ENCODE results near the gene AOPEP. TPM values are rescaled to one million over a fixed set of nuclear protein-coding genes. Genes with fewer than 3 reads are reported as not detected.

Gene AOPEP
- total and polyA plus RNA-seq, 2 donors = 9.6 to 36.5 TPM

DNA sequence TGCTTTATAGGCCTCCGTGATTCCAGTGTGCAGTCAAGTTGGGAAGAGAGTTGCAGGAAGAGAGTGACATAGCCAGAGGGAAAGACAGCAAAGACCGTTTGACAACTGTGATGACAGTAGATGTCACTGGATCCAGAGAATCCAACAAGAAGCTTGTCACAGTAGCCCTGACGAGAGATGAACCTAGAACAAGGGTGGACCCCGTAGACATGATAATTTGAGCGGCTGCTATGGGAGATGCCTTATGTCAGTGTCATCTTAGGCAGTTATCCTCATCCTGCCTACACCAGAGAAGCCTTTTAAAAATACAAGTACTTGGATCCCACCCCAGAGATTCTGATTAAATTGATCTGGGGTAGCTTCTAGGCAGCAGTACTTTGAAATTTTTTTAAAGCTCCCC, 125.4 kb downstream of the AOPEP start:
- H3K4me3 ChIP-seq (ENCODE audit: low read length in 2 of 2) = no peak overlapping the region
- H3K27me3 ChIP-seq (ENCODE audit: control insufficient read depth in 2 of 2, insufficient read depth in 1 of 2, low read length in 1 of 2) = no peaks in the 10 kb centered on the region
- no peaks in the 10 kb centered on the region for H3K36me3 ChIP-seq (ENCODE audit: control insufficient read depth in 2 of 2, insufficient read depth in 2 of 2, low read length in 1 of 2)
- no peak for DNase-seq (ENCODE audit: low read depth in 6 of 9, low spot score in 9 of 9)
- H3K27ac ChIP-seq (ENCODE audit: low read depth in 1 of 2, low read length in 1 of 2) = no peak overlapping the region
- no peaks in the 10 kb centered on the region for H3K9me3 ChIP-seq (ENCODE audit: control insufficient read depth in 2 of 2, insufficient read depth in 1 of 2, low read length in 1 of 2)
- no peaks in the 10 kb centered on the region for H3K4me1 ChIP-seq (ENCODE audit: control insufficient read depth in 2 of 2, insufficient read depth in 2 of 2, low read length in 2 of 2)
- 97% methylated on average over 5 of the region's 5 CpGs for WGBS

DNA sequence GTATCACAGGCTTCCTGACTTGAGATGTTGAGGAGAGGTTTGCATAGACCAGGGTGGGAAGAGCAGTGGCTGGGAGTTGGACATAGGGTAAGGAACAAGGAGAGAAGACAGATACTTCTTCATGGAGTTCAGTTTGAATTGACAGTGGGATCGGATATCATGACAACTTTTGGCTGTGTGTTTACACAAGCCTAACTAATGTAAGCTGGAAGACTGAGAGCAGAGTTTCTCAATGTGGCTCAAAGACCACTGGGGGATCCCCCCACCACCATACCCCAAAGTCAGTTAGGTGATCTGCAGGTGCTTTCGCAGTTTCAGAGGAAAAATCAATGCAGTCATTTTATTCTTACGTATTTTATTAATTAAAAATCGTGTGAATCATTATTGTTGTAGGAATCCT, 125.9 kb downstream of the AOPEP start:
- Histone ChIP-seq H3K4me3 (ENCODE audit: low read length in 2 of 2) (no peak overlapping the region), H3K27ac (ENCODE audit: low read depth in 1 of 2, low read length in 1 of 2) (no peak overlapping the region), H3K36me3 (ENCODE audit: control insufficient read depth in 2 of 2, insufficient read depth in 2 of 2, low read length in 1 of 2) (no peaks in the 10 kb centered on the region), H3K9me3 (ENCODE audit: control insufficient read depth in 2 of 2, insufficient read depth in 1 of 2, low read length in 1 of 2) (no peaks in the 10 kb centered on the region), H3K27me3 (ENCODE audit: control insufficient read depth in 2 of 2, insufficient read depth in 1 of 2, low read length in 1 of 2) (no peaks in the 10 kb centered on the region), H3K4me1 (ENCODE audit: control insufficient read depth in 2 of 2, insufficient read depth in 2 of 2, low read length in 2 of 2) (no peaks in the 10 kb centered on the region)
- 95% methylated on average over 4 of the region's 4 CpGs for WGBS
- DNase-seq (ENCODE audit: low read depth in 6 of 9, low spot score in 9 of 9) = no peak

DNA sequence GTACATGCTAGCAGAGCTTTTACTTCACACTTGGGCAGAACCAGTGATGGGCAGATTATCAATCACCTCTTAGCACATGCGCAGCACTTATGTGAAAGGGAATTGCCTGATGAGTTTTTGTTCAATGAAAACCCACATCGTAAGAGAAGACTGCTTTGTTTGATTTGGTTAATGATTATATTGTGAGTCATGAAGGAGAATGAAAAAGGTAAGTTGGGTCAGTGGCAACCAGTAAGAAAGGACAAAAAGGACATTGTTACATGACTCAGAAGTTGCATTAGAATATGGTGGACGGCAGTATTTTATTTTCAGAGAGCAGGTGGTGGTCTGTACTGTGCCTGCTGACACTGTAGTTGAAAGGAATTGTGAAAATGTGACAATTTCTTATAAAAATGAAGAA, 127.4 kb downstream of the AOPEP start:
- no peaks in the 10 kb centered on the region for H3K4me1 ChIP-seq (ENCODE audit: control insufficient read depth in 2 of 2, insufficient read depth in 2 of 2, low read length in 2 of 2)
- no peaks in the 10 kb centered on the region for H3K9me3 ChIP-seq (ENCODE audit: control insufficient read depth in 2 of 2, insufficient read depth in 1 of 2, low read length in 1 of 2)
- no peaks in the 10 kb centered on the region for H3K36me3 ChIP-seq (ENCODE audit: control insufficient read depth in 2 of 2, insufficient read depth in 2 of 2, low read length in 1 of 2)
- H3K27ac ChIP-seq (ENCODE audit: low read depth in 1 of 2, low read length in 1 of 2) = no peak overlapping the region
- H3K4me3 ChIP-seq (ENCODE audit: low read length in 2 of 2) = no peak overlapping the region
- 98% methylated on average over 3 of the region's 3 CpGs for WGBS
- no peak for DNase-seq (ENCODE audit: low read depth in 6 of 9, low spot score in 9 of 9)
- no peaks in the 10 kb centered on the region for H3K27me3 ChIP-seq (ENCODE audit: control insufficient read depth in 2 of 2, insufficient read depth in 1 of 2, low read length in 1 of 2)

DNA sequence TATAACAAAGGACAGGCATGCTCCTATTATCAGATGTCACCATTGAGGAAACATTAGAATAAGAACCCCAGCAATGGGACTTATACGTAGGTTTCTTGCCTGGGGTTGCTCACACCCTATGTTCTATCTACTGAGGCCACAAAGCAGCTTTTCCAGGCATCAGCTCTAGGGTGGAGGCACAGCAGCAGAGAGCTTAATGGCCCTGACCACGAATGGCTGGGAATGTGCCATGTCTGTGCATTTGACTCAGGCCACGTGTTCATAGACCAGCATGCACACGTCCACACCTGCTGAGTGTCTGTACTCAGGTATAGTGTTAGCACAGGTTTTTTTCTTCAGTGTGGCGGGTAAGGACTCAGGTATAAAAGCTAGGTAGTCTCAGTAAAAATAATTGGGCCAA, 129.4 kb downstream of the AOPEP start:
- H3K9me3 ChIP-seq (ENCODE audit: control insufficient read depth in 2 of 2, insufficient read depth in 1 of 2, low read length in 1 of 2) = no peaks in the 10 kb centered on the region
- H3K36me3 ChIP-seq (ENCODE audit: control insufficient read depth in 2 of 2, insufficient read depth in 2 of 2, low read length in 1 of 2) = no peaks in the 10 kb centered on the region
- no peak for DNase-seq (ENCODE audit: low read depth in 6 of 9, low spot score in 9 of 9)
- no peaks in the 10 kb centered on the region for H3K27me3 ChIP-seq (ENCODE audit: control insufficient read depth in 2 of 2, insufficient read depth in 1 of 2, low read length in 1 of 2)
- no peak overlapping the region for H3K4me3 ChIP-seq (ENCODE audit: low read length in 2 of 2)
- no peak overlapping the region for H3K27ac ChIP-seq (ENCODE audit: low read depth in 1 of 2, low read length in 1 of 2)
- peaks cover 9% of the 10 kb centered on the region in 2 donors for H3K4me1 ChIP-seq (ENCODE audit: control insufficient read depth in 2 of 2, insufficient read depth in 2 of 2, low read length in 2 of 2)
- WGBS = 87% methylated on average over 5 of the region's 5 CpGs

DNA sequence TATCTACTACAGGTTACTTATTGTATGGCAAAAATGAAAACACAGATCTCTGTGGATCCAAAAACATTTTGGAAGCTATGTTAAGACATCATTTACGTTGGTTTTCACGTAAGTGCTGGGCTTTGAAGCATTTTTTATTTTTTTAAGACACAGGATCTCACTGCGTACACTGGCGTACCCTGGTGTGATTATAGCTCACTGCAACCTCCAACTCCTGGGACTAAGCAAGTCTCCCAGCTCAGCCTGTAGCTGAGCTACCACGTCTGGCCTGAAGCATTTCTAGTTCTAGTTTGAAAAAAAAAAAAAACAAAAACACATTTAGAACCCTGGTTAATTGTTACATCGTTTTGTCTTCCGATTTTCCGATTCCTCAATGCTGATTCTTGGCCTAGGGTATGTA, 131.3 kb downstream of the AOPEP start:
- WGBS = 90% methylated on average over 8 of the region's 8 CpGs
- no peak for DNase-seq (ENCODE audit: low read depth in 6 of 9, low spot score in 9 of 9)
- Histone ChIP-seq H3K36me3 (ENCODE audit: control insufficient read depth in 2 of 2, insufficient read depth in 2 of 2, low read length in 1 of 2) (no peaks in the 10 kb centered on the region), H3K27ac (ENCODE audit: low read depth in 1 of 2, low read length in 1 of 2) (no peak overlapping the region), H3K27me3 (ENCODE audit: control insufficient read depth in 2 of 2, insufficient read depth in 1 of 2, low read length in 1 of 2) (no peaks in the 10 kb centered on the region), H3K4me3 (ENCODE audit: low read length in 2 of 2) (no peak overlapping the region), H3K9me3 (ENCODE audit: control insufficient read depth in 2 of 2, insufficient read depth in 1 of 2, low read length in 1 of 2) (no peaks in the 10 kb centered on the region), H3K4me1 (ENCODE audit: control insufficient read depth in 2 of 2, insufficient read depth in 2 of 2, low read length in 2 of 2) (peaks cover 17 to 25% of the 10 kb centered on the region in 2 donors)

DNA sequence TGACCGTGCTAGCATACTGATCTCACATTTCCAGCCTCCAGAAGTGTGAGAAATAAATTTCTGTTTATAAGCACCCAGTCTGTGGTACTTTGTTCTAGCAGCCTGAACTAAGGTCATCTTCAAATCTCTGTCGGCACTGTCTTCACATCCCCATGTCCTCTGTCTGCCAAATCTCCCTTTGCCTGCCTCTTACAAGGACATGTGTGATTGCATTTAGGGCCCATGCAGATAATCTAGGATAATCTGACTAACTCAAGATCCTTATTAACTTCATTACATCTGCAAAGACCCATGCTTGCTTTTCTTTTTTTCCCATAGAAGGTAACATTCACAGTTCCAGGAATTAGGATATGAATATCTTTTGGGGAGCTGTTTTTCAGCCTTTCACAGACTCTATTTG, 132.7 kb downstream of the AOPEP start:
- Histone ChIP-seq H3K9me3 (ENCODE audit: control insufficient read depth in 2 of 2, insufficient read depth in 1 of 2, low read length in 1 of 2) (no peaks in the 10 kb centered on the region), H3K4me1 (ENCODE audit: control insufficient read depth in 2 of 2, insufficient read depth in 2 of 2, low read length in 2 of 2) (peaks cover 17 to 25% of the 10 kb centered on the region in 2 donors), H3K4me3 (ENCODE audit: low read length in 2 of 2) (no peak overlapping the region), H3K27ac (ENCODE audit: low read depth in 1 of 2, low read length in 1 of 2) (no peak overlapping the region), H3K27me3 (ENCODE audit: control insufficient read depth in 2 of 2, insufficient read depth in 1 of 2, low read length in 1 of 2) (no peaks in the 10 kb centered on the region), H3K36me3 (ENCODE audit: control insufficient read depth in 2 of 2, insufficient read depth in 2 of 2, low read length in 1 of 2) (no peaks in the 10 kb centered on the region)
- DNase-seq (ENCODE audit: low read depth in 6 of 9, low spot score in 9 of 9) = no peak
- WGBS = 97% methylated on average over 2 of the region's 2 CpGs

DNA sequence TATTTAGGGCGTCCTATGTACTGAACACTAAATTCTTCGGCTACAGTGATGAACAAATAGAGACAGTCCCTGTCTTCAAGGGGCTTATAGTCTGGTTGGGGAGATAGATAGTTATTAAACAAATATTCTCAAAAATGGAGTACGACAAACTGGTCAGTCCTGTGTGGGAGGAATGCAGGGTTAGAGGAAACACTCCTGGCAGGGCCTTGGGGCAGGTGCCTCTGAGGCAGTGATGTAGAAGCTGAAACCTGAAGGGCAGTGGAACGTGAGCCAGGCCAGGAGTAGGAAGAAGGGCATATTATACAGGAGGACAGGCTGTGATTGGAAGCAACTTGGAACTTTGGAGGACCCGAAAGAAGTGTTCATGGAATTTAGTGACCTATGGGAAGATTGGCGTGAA, 133.4 kb downstream of the AOPEP start:
- H3K9me3 ChIP-seq (ENCODE audit: control insufficient read depth in 2 of 2, insufficient read depth in 1 of 2, low read length in 1 of 2) = no peaks in the 10 kb centered on the region
- 98% methylated on average over 6 of the region's 6 CpGs for WGBS
- no peaks in the 10 kb centered on the region for H3K36me3 ChIP-seq (ENCODE audit: control insufficient read depth in 2 of 2, insufficient read depth in 2 of 2, low read length in 1 of 2)
- no peak overlapping the region for H3K27ac ChIP-seq (ENCODE audit: low read depth in 1 of 2, low read length in 1 of 2)
- H3K4me1 ChIP-seq (ENCODE audit: control insufficient read depth in 2 of 2, insufficient read depth in 2 of 2, low read length in 2 of 2) = peaks cover 17 to 25% of the 10 kb centered on the region in 2 donors
- DNase-seq (ENCODE audit: low read depth in 6 of 9, low spot score in 9 of 9) = no peak
- H3K4me3 ChIP-seq (ENCODE audit: low read length in 2 of 2) = no peak overlapping the region
- no peaks in the 10 kb centered on the region for H3K27me3 ChIP-seq (ENCODE audit: control insufficient read depth in 2 of 2, insufficient read depth in 1 of 2, low read length in 1 of 2)

DNA sequence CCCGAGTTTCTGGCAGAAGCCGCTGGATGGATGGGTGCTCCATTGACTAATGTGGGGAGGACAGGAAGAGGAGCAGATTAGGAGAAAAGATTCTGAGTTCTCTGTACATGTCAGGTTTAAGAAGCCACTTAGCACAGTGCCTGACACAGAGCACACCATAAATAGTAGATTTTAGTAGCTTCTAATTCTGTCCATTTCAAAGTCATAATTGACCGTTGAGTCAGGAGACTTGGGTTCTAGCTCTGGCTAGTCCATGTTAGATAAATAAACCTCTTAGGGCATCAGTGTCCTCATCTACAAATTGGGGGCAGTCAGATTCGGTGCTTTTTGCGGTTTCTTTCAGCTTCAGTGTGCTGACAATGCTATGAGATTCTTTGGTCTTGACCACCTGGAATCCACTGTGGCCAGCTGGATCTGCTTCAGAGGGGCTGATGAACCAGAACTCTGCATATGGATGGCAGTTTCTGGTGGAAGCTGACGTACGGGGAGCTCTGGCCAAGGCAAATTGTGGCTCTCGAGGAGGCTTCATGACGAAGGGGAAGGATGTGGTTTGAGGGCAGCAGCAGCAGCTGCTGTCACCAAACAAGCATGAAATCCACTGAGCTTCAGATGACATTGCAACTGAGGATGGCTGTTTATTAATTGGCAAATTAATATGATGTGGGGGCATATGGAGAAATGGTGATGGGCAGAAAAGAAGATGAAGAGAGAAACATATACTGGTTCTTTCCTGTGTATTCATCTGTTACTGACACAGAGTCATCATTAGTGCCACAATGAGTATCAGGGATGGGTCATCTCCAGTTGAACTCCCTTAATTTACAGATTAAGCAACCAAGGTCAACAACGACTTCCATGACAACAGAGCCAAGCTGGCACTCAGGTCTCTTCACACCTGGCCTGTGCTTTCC, 134.4 kb downstream of the AOPEP start:
- H3K36me3 ChIP-seq (ENCODE audit: control insufficient read depth in 2 of 2, insufficient read depth in 2 of 2, low read length in 1 of 2) = no peaks in the 10 kb centered on the region
- DNase-seq (ENCODE audit: low read depth in 6 of 9, low spot score in 9 of 9) = peak; percentile 55 to 91 (median 74)
- H3K4me3 ChIP-seq (ENCODE audit: low read length in 2 of 2) = peak overlapping the region; percentile 13 to 14
- no peaks in the 10 kb centered on the region for H3K9me3 ChIP-seq (ENCODE audit: control insufficient read depth in 2 of 2, insufficient read depth in 1 of 2, low read length in 1 of 2)
- H3K27me3 ChIP-seq (ENCODE audit: control insufficient read depth in 2 of 2, insufficient read depth in 1 of 2, low read length in 1 of 2) = no peaks in the 10 kb centered on the region
- peak overlapping the region; percentile 5 to 58 for H3K27ac ChIP-seq (ENCODE audit: low read depth in 1 of 2, low read length in 1 of 2)
- peaks cover 17 to 25% of the 10 kb centered on the region in 2 donors for H3K4me1 ChIP-seq (ENCODE audit: control insufficient read depth in 2 of 2, insufficient read depth in 2 of 2, low read length in 2 of 2)
- WGBS = 17% methylated on average over 10 of the region's 10 CpGs

DNA sequence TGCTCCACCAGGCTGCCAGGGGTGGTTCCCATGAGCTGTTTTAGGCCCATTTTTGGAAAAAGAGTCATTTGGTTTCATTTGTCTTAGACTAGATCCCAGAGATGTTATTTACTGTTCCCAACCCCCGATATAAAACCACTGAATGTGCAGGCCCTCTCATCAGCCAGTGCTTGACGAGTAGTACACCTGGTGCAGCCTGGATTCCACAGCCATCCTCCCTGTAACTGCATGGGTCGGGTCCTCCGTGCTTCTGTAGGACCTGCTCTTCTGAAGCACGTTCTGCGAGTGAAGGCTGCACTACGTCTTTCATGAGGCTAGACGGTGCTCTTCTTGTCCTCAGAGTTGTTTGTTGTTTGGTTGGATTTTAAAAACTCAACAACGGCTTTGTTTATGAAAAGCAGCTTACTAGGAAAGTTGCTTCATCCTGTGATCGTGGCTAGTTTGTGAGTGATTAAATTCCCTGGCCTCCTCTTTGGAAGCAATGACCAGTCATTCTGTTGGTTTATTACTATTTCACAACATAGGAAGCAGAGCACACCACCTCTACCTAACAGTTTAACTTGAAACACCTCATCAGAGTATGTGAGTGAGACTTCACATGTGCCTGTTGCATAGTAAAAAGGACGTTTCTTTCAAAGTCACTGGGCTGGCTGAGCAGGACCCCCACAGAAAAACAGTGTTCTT, 135.2 kb downstream of the AOPEP start:
- Histone ChIP-seq H3K27ac (ENCODE audit: low read depth in 1 of 2, low read length in 1 of 2) (peak overlapping the region in 1 of 2 donors; percentile 58), H3K4me1 (ENCODE audit: control insufficient read depth in 2 of 2, insufficient read depth in 2 of 2, low read length in 2 of 2) (peaks cover 17 to 25% of the 10 kb centered on the region in 2 donors), H3K4me3 (ENCODE audit: low read length in 2 of 2) (no peak overlapping the region), H3K27me3 (ENCODE audit: control insufficient read depth in 2 of 2, insufficient read depth in 1 of 2, low read length in 1 of 2) (no peaks in the 10 kb centered on the region), H3K9me3 (ENCODE audit: control insufficient read depth in 2 of 2, insufficient read depth in 1 of 2, low read length in 1 of 2) (no peaks in the 10 kb centered on the region), H3K36me3 (ENCODE audit: control insufficient read depth in 2 of 2, insufficient read depth in 2 of 2, low read length in 1 of 2) (no peaks in the 10 kb centered on the region)
- 49% methylated on average over 11 of the region's 11 CpGs for WGBS
- peak in 7 of 9 donors; percentile 8 to 64 (median 18) for DNase-seq (ENCODE audit: low read depth in 6 of 9, low spot score in 9 of 9)
